K562 (cell line): ENCODE measurements around the gene MKNK1. TPM values are rescaled to one million over a fixed set of nuclear protein-coding genes. Genes with fewer than 3 reads are reported as not detected.

Experiments used
- ELF2 ChIP-seq: fragments of 250-450 bp; sonication (Bioruptor Pico); IDR thresholded peaks from 2 replicates; pipeline ENCODE4 v1.5.0; 2021; ENCODE audit warnings: mild to moderate bottlenecking
- EP300 ChIP-seq: IDR thresholded peaks from 2 replicates; pipeline ENCODE4 v1.6.1; 2012; ENCODE audit warnings: low read length, improper control_type of control experiment
- KDM1A ChIP-seq, 2 experiments: fragments of 450-650 bp; IDR thresholded peaks; 2 replicates each; pipeline ENCODE4 v1.6.1; 2016; ENCODE audit warnings: mild to moderate bottlenecking in 2 of 2
- MCM7 ChIP-seq, 2 experiments: fragments of 450-650 bp; IDR thresholded peaks; 2 replicates each; pipeline ENCODE4 v1.6.1; 2016 to 2018
- MEIS2 ChIP-seq: fragments of 450-650 bp; IDR thresholded peaks from 2 replicates; pipeline ENCODE4 v1.6.1; 2014; ENCODE audit warnings: mild to moderate bottlenecking; ENCODE audit not compliant: partially characterized antibody
- NFRKB ChIP-seq: fragments of 450-650 bp; IDR thresholded peaks from 2 replicates; pipeline ENCODE4 v1.6.1; 2016; ENCODE audit warnings: low read depth
- SMARCB1 ChIP-seq: IDR thresholded peaks from 2 replicates; pipeline ENCODE4 v1.6.1; 2011; ENCODE audit warnings: improper control_type of control experiment, low read depth; ENCODE audit not compliant: insufficient read length
- TCF3 ChIP-seq: sonication (generic); formaldehyde crosslinking; IDR thresholded peaks from 2 replicates; pipeline ENCODE4 v1.4.0; 2020; ENCODE audit warnings: mild to moderate bottlenecking, missing genetic modification reagents
- ZNF77 ChIP-seq: fragments of 250-450 bp; sonication (Bioruptor Pico); IDR thresholded peaks from 2 replicates; pipeline ENCODE4 v1.5.0; 2020
- ZNF79 ChIP-seq: fragments of 250-450 bp; sonication (Bioruptor Pico); IDR thresholded peaks from 2 replicates; pipeline ENCODE4 v1.4.0; 2020; ENCODE audit warnings: low read depth, mild to moderate bottlenecking, moderate library complexity
- polyA plus RNA-seq, 8 experiments: library from polyadenylated mRNA; depleted of rRNA in 4 of 8; stranded (reverse) in 5 of 8; unstranded in 3 of 8; fragments of >200 nt; fragmentation: Nextera tagmentation in 2 of 8; fragmentation: Illumina TruSeq in 1 of 8; extraction: Ambion mirVana in 2 of 8; extraction: Trizol in 1 of 8; gene quantifications; 2 replicates each; pipeline versions ENCODE4 v1.2.1 to v1.2.3, GENCODE V29; 2011 to 2014; ENCODE audit warnings: inconsistent platforms in 1 of 8, missing spikeins in 1 of 8
- total RNA-seq, 7 experiments: library from RNA; depleted of rRNA in 6 of 7; stranded (reverse); fragments of >200 nt in 6 of 7; fragmentation: Illumina TruSeq in 2 of 7; extraction: Trizol in 2 of 7; gene quantifications; 2 replicates each; pipeline versions ENCODE4 v1.2.1 to v1.2.3, GENCODE V29; 2011 to 2021; ENCODE audit warnings: low replicate concordance in 1 of 7
- TF ChIP-seq, protein P1 (sequence below): fragments of 450-650 bp; formaldehyde crosslinking; IDR thresholded peaks from 2 replicates; pipeline ENCODE4 v1.4.0; 2020; ENCODE audit warnings: mild to moderate bottlenecking, moderate library complexity
- TF ChIP-seq, protein P2 (sequence below): fragments of 450-650 bp; IDR thresholded peaks from 2 replicates; pipeline ENCODE4 v1.6.1; 2016; ENCODE audit warnings: mild to moderate bottlenecking, moderate library complexity
- TF ChIP-seq, protein P3 (sequence below): fragments of 250-450 bp; sonication (Bioruptor Pico); IDR thresholded peaks from 2 replicates; pipeline ENCODE4 v1.4.0; 2020; ENCODE audit warnings: mild to moderate bottlenecking, moderate library complexity

Gene MKNK1
- total and polyA plus RNA-seq, 9 of the 15 experiments (the other 6 are each of a cell fraction or from before 2014, with no cell fraction given) = 27.7 to 51.3 (median 43.7) TPM

DNA sequence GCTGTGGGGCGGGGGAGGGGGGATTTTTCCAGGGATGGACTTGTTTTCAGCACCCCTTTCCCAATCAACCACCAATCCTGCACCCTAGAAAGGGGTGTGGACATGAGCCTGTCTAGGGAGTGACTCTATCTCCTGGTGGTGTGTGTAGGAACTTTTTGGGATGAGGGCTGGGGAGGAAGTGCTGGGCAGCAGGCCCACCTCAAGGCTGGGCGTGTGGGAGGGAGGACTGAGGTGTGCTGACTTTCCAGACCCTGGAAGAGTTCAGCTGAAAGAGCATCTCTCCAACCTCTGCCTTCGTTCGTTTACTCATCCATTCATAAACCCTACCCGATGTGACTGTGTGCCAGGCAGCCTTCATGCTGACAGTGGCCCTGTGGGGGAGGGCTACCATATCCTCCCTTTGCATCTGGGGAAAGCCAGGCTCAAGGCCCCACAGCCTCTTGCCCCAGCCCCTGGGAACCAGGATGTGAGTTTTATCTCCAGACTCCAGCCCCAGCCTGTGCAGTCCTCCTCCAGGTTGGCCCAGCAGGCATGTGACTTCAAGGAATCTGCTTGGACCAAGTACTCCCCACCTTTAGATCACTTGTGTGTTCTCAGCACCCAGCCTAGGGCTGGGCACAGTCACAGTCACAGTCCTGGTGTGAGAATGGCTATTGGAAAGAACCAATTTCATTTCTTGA, 59.4 kb downstream of the MKNK1 start (continued):
- peak; percentile 91 for TF ChIP-seq EP300
- TF ChIP-seq TCF3 (CRISPR knock-in tag) = peak; percentile 99
- TF ChIP-seq, protein P1, sequence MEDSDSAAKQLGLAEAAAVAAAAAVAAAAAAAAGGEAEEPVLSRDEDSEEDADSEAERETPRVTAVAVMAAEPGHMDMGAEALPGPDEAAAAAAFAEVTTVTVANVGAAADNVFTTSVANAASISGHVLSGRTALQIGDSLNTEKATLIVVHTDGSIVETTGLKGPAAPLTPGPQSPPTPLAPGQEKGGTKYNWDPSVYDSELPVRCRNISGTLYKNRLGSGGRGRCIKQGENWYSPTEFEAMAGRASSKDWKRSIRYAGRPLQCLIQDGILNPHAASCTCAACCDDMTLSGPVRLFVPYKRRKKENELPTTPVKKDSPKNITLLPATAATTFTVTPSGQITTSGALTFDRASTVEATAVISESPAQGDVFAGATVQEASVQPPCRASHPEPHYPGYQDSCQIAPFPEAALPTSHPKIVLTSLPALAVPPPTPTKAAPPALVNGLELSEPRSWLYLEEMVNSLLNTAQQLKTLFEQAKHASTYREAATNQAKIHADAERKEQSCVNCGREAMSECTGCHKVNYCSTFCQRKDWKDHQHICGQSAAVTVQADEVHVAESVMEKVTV = no peak
- TF ChIP-seq, protein P2, sequence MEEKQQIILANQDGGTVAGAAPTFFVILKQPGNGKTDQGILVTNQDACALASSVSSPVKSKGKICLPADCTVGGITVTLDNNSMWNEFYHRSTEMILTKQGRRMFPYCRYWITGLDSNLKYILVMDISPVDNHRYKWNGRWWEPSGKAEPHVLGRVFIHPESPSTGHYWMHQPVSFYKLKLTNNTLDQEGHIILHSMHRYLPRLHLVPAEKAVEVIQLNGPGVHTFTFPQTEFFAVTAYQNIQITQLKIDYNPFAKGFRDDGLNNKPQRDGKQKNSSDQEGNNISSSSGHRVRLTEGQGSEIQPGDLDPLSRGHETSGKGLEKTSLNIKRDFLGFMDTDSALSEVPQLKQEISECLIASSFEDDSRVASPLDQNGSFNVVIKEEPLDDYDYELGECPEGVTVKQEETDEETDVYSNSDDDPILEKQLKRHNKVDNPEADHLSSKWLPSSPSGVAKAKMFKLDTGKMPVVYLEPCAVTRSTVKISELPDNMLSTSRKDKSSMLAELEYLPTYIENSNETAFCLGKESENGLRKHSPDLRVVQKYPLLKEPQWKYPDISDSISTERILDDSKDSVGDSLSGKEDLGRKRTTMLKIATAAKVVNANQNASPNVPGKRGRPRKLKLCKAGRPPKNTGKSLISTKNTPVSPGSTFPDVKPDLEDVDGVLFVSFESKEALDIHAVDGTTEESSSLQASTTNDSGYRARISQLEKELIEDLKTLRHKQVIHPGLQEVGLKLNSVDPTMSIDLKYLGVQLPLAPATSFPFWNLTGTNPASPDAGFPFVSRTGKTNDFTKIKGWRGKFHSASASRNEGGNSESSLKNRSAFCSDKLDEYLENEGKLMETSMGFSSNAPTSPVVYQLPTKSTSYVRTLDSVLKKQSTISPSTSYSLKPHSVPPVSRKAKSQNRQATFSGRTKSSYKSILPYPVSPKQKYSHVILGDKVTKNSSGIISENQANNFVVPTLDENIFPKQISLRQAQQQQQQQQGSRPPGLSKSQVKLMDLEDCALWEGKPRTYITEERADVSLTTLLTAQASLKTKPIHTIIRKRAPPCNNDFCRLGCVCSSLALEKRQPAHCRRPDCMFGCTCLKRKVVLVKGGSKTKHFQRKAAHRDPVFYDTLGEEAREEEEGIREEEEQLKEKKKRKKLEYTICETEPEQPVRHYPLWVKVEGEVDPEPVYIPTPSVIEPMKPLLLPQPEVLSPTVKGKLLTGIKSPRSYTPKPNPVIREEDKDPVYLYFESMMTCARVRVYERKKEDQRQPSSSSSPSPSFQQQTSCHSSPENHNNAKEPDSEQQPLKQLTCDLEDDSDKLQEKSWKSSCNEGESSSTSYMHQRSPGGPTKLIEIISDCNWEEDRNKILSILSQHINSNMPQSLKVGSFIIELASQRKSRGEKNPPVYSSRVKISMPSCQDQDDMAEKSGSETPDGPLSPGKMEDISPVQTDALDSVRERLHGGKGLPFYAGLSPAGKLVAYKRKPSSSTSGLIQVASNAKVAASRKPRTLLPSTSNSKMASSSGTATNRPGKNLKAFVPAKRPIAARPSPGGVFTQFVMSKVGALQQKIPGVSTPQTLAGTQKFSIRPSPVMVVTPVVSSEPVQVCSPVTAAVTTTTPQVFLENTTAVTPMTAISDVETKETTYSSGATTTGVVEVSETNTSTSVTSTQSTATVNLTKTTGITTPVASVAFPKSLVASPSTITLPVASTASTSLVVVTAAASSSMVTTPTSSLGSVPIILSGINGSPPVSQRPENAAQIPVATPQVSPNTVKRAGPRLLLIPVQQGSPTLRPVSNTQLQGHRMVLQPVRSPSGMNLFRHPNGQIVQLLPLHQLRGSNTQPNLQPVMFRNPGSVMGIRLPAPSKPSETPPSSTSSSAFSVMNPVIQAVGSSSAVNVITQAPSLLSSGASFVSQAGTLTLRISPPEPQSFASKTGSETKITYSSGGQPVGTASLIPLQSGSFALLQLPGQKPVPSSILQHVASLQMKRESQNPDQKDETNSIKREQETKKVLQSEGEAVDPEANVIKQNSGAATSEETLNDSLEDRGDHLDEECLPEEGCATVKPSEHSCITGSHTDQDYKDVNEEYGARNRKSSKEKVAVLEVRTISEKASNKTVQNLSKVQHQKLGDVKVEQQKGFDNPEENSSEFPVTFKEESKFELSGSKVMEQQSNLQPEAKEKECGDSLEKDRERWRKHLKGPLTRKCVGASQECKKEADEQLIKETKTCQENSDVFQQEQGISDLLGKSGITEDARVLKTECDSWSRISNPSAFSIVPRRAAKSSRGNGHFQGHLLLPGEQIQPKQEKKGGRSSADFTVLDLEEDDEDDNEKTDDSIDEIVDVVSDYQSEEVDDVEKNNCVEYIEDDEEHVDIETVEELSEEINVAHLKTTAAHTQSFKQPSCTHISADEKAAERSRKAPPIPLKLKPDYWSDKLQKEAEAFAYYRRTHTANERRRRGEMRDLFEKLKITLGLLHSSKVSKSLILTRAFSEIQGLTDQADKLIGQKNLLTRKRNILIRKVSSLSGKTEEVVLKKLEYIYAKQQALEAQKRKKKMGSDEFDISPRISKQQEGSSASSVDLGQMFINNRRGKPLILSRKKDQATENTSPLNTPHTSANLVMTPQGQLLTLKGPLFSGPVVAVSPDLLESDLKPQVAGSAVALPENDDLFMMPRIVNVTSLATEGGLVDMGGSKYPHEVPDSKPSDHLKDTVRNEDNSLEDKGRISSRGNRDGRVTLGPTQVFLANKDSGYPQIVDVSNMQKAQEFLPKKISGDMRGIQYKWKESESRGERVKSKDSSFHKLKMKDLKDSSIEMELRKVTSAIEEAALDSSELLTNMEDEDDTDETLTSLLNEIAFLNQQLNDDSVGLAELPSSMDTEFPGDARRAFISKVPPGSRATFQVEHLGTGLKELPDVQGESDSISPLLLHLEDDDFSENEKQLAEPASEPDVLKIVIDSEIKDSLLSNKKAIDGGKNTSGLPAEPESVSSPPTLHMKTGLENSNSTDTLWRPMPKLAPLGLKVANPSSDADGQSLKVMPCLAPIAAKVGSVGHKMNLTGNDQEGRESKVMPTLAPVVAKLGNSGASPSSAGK = no peak; the same call in 1 of the 2 replicates
- TF ChIP-seq NFRKB = no peak
- no peak for TF ChIP-seq ZNF79
- TF ChIP-seq SMARCB1 = peak; percentile 75
- TF ChIP-seq ZNF77 (CRISPR knock-in tag) = no peak
- TF ChIP-seq KDM1A (IDR thresholded peaks at IDR 0.05) = peak; percentile 90 to 95
- TF ChIP-seq ELF2 (CRISPR knock-in tag) = peak; percentile 71; the same call in 1 of the 2 replicates
- no peak for TF ChIP-seq MCM7 (IDR thresholded peaks at IDR 0.05)
- peak; percentile 62 for TF ChIP-seq MEIS2
- TF ChIP-seq, protein P3, sequence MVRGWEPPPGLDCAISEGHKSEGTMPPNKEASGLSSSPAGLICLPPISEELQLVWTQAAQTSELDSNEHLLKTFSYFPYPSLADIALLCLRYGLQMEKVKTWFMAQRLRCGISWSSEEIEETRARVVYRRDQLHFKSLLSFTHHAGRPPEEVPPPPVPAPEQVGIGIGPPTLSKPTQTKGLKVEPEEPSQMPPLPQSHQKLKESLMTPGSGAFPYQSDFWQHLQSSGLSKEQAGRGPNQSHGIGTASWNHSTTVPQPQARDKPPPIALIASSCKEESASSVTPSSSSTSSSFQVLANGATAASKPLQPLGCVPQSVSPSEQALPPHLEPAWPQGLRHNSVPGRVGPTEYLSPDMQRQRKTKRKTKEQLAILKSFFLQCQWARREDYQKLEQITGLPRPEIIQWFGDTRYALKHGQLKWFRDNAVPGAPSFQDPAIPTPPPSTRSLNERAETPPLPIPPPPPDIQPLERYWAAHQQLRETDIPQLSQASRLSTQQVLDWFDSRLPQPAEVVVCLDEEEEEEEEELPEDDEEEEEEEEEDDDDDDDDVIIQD (CRISPR knock-in tag) = no peak
